ENCODE results near the gene KIF18B.

DNA sequence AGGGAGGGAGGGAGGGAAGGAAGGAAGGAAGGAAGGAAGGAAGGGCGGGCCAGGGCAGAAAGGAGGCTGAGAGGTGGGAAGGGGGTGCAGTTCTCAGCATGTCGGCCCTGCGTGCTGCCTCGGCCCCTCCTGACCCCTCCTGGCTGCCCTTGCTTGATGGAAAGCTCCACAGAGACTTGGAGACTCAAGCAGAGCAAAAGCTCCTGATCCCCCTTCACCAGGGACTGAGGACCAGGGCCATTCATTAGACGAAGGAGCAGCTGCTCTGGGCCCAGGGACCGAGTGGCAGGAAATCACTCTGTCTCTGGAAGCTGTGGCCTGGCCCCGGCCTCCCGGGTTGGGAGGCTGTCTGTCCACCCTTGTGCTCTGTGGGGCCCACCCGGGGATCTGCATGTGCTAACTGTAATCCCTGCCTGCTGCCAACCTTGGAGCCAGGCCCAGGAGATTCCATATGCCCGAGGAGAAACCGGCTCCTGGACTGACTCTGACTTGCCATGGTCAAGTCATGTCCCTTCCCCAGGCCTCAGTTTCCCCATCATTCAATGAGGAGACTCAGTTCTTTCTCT is 47.9 kb upstream of the KIF18B start:
- TF ChIP-seq, protein P1, sequence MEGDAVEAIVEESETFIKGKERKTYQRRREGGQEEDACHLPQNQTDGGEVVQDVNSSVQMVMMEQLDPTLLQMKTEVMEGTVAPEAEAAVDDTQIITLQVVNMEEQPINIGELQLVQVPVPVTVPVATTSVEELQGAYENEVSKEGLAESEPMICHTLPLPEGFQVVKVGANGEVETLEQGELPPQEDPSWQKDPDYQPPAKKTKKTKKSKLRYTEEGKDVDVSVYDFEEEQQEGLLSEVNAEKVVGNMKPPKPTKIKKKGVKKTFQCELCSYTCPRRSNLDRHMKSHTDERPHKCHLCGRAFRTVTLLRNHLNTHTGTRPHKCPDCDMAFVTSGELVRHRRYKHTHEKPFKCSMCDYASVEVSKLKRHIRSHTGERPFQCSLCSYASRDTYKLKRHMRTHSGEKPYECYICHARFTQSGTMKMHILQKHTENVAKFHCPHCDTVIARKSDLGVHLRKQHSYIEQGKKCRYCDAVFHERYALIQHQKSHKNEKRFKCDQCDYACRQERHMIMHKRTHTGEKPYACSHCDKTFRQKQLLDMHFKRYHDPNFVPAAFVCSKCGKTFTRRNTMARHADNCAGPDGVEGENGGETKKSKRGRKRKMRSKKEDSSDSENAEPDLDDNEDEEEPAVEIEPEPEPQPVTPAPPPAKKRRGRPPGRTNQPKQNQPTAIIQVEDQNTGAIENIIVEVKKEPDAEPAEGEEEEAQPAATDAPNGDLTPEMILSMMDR (IDR thresholded peaks at IDR 0.05; ENCODE audit: control extremely low read depth in 1 of 3, insufficient read depth in 1 of 3, low read depth in 1 of 3, low read length in 3 of 3) = no peak
- TF ChIP-seq HDAC2 (IDR thresholded peaks at IDR 0.05; ENCODE audit: borderline replicate concordance in 1 of 2, low read depth in 2 of 2, low read length in 2 of 2) = no peak
- TF ChIP-seq, protein P2, sequence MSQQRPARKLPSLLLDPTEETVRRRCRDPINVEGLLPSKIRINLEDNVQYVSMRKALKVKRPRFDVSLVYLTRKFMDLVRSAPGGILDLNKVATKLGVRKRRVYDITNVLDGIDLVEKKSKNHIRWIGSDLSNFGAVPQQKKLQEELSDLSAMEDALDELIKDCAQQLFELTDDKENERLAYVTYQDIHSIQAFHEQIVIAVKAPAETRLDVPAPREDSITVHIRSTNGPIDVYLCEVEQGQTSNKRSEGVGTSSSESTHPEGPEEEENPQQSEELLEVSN (IDR thresholded peaks at IDR 0.05) = no peak
